GM23338 (cell line): ENCODE results near the gene LY6G6D.

ENCODE experiments used
- CREB1 ChIP-seq: fragments of 250-450 bp; sonication (Bioruptor Pico); IDR thresholded peaks from 2 replicates; pipeline ENCODE4 v1.5.0; 2020; ENCODE audit warnings: low read depth, mild to moderate bottlenecking, moderate library complexity
- CTCF ChIP-seq, 2 experiments: fragments of 200-600 bp in 1 of 2; sonication (generic) in 1 of 2; conservative IDR thresholded peaks; 2 replicates each; pipeline versions ENCODE4 v1.5.1 to v1.6.1; 2016 to 2017; ENCODE audit warnings: antibody characterized with exemption in 2 of 2, low read depth in 2 of 2, mild to moderate bottlenecking in 2 of 2, moderate library complexity in 1 of 2
- ETS1 ChIP-seq: IDR thresholded peaks from 2 replicates; pipeline ENCODE4 v1.6.1; 2016; ENCODE audit warnings: antibody characterized with exemption
- EZH2 ChIP-seq: fragments of 200-600 bp; sonication (generic); IDR thresholded peaks from one replicate; pipeline ENCODE4 v1.8.0; 2017; ENCODE audit warnings: antibody characterized with exemption, mild to moderate bottlenecking, low read depth; ENCODE audit not compliant: unreplicated experiment
- EZH2phosphoT487 ChIP-seq: fragments of 200-600 bp; sonication (generic); IDR thresholded peaks from one replicate; pipeline ENCODE4 v1.8.1; 2018; ENCODE audit warnings: antibody characterized with exemption; ENCODE audit not compliant: unreplicated experiment
- JUNB ChIP-seq: IDR thresholded peaks from one replicate; pipeline ENCODE4 v1.6.1; 2016; ENCODE audit warnings: antibody characterized with exemption; ENCODE audit not compliant: unreplicated experiment
- NANOG ChIP-seq: IDR thresholded peaks from 2 replicates; pipeline ENCODE4 v1.6.1; 2016; ENCODE audit warnings: antibody characterized with exemption, borderline replicate concordance
- POLR2AphosphoS5 ChIP-seq: IDR thresholded peaks from 2 replicates; pipeline ENCODE4 v1.6.1; 2016; ENCODE audit warnings: antibody characterized with exemption, low read depth
- REST ChIP-seq: IDR thresholded peaks from one replicate; pipeline ENCODE4 v1.6.1; 2018; ENCODE audit warnings: antibody characterized with exemption; ENCODE audit not compliant: unreplicated experiment
- STAT1 ChIP-seq: IDR thresholded peaks from one replicate; pipeline ENCODE4 v1.6.1; 2016; ENCODE audit warnings: antibody characterized with exemption; ENCODE audit not compliant: unreplicated experiment
- ZNF114 ChIP-seq: fragments of 250-450 bp; sonication (Bioruptor Pico); IDR thresholded peaks from 2 replicates; pipeline ENCODE4 v1.5.0; 2020; ENCODE audit warnings: mild to moderate bottlenecking, moderate library complexity
- ZNF331 ChIP-seq: fragments of 250-450 bp; sonication (Bioruptor Pico); IDR thresholded peaks from 2 replicates; pipeline ENCODE4 v1.5.0; 2020; ENCODE audit warnings: low read depth, mild to moderate bottlenecking, moderate library complexity

- TF ChIP-seq CTCF (conservative IDR thresholded peaks at IDR 0.05; ENCODE audit: low read depth in 2 of 2) (no peak), REST (no peak), EZH2phosphoT487 (no peak), POLR2AphosphoS5 (no peak), EZH2 (no peak), JUNB (no peak), CREB1 (CRISPR knock-in tag) (no peak), ZNF331 (CRISPR knock-in tag) (no peak), STAT1 (no peak), NANOG (no peak), ETS1 (no peak), ZNF114 (CRISPR knock-in tag) (no peak)
Measured at GRCh38 chr6:31691078-31691463, 24.1 kb upstream of the LY6G6D start.
